IPS-20b (cell line): ENCODE results near the gene CETP.
"Not testable (repeated sequence)": the region's sequence is repeated elsewhere in the genome, so short reads cannot be mapped to it uniquely, and the experiment has no call there.

Experiments used
- H3K27ac ChIP-seq: one replicate; pipeline ENCODE4 v1.5.1; 2013; ENCODE audit warnings: low read length
- H3K27me3 ChIP-seq: 2 replicates; pipeline ENCODE4 v1.6.1; 2013; ENCODE audit warnings: mild to moderate bottlenecking, low read length, inconsistent platforms; ENCODE audit not compliant: insufficient read depth
- H3K36me3 ChIP-seq: 2 replicates; pipeline ENCODE4 v1.6.1; 2013; ENCODE audit warnings: low read depth, mild to moderate bottlenecking, inconsistent platforms, low read length, moderate library complexity; ENCODE audit not compliant: insufficient read depth
- H3K4me1 ChIP-seq: 2 replicates; pipeline ENCODE4 v1.6.1; 2013; ENCODE audit warnings: mild to moderate bottlenecking, control low read depth, inconsistent platforms, low read length, moderate library complexity; ENCODE audit not compliant: insufficient read depth
- H3K4me3 ChIP-seq: 2 replicates; pipeline ENCODE4 v1.5.1; 2013; ENCODE audit warnings: mild to moderate bottlenecking, low read length, inconsistent platforms
- H3K9ac ChIP-seq: 2 replicates; pipeline ENCODE4 v1.6.1; 2013; ENCODE audit warnings: low read depth, mild to moderate bottlenecking, inconsistent platforms, low read length, moderate library complexity
- H3K9me3 ChIP-seq: 2 replicates; pipeline ENCODE4 v1.6.1; 2013; ENCODE audit warnings: mild to moderate bottlenecking, low read depth, low read length, inconsistent platforms; ENCODE audit not compliant: insufficient read depth

CETP gene

GRCh38 chr16:56988161-56988947 lies 26.6 kb downstream of the CETP start:
- H3K9me3 ChIP-seq: no peaks in the 10 kb centered on the region
- no peaks in the 10 kb centered on the region for H3K36me3 ChIP-seq
- H3K27ac ChIP-seq: no peak overlapping the region
- H3K9ac ChIP-seq: peak overlapping the region; percentile 60; the same call in 1 of the 2 replicates
- H3K27me3 ChIP-seq: peaks cover 44% of the 10 kb centered on the region
- H3K4me3 ChIP-seq: peak overlapping the region; percentile 73
- H3K4me1 ChIP-seq: no peaks in the 10 kb centered on the region

GRCh38 chr16:56988948-56989945 lies 27.5 kb downstream of the CETP start, which contains the start of gene NLRC5:
TSS of gene NLRC5 (plus strand) at chr16:56989557. CDS start at chr16:57020713, 31,156 bp downstream.
- Histone ChIP-seq H3K27ac (no peak within 1 kb of the TSS), H3K9me3 (no peaks in the 10 kb centered on the region), H3K4me3 (peak within 1 kb of the TSS; percentile 73), H3K27me3 (peaks cover 44% of the 10 kb centered on the region), H3K9ac (peak within 1 kb of the TSS; percentile 60; the same call in 1 of the 2 replicates), H3K36me3 (no peaks in the 10 kb centered on the region), H3K4me1 (no peaks in the 10 kb centered on the region)

GRCh38 chr16:56989988-56990387 lies 28.2 kb downstream of the CETP start:
- peak overlapping the region; percentile 73 for H3K4me3 ChIP-seq
- no peaks in the 10 kb centered on the region for H3K9me3 ChIP-seq
- no peak overlapping the region for H3K27ac ChIP-seq
- H3K36me3 ChIP-seq: no peaks in the 10 kb centered on the region
- peaks cover 45% of the 10 kb centered on the region for H3K27me3 ChIP-seq
- H3K9ac ChIP-seq: no peak overlapping the region; the same call in 1 of the 2 replicates
- no peaks in the 10 kb centered on the region for H3K4me1 ChIP-seq

GRCh38 chr16:56990407-56991286 lies 28.9 kb downstream of the CETP start:
- Histone ChIP-seq H3K4me1 (no peaks in the 10 kb centered on the region), H3K27ac (no peak overlapping the region), H3K9ac (no peak overlapping the region), H3K4me3 (peak overlapping the region; percentile 73; the same call in 1 of the 2 replicates), H3K36me3 (no peaks in the 10 kb centered on the region), H3K27me3 (peaks cover 51% of the 10 kb centered on the region), H3K9me3 (no peaks in the 10 kb centered on the region)

GRCh38 chr16:56992431-56992830 lies 30.7 kb downstream of the CETP start:
- H3K9me3 ChIP-seq, H3K4me3 ChIP-seq, H3K9ac ChIP-seq, H3K27ac ChIP-seq, H3K36me3 ChIP-seq, H3K4me1 ChIP-seq: not testable (repeated sequence)
- peaks cover 50% of the 10 kb centered on the region for H3K27me3 ChIP-seq

GRCh38 chr16:56993204-56993603 lies 31.5 kb downstream of the CETP start:
- Histone ChIP-seq H3K4me3 (no peak overlapping the region), H3K4me1 (no peaks in the 10 kb centered on the region), H3K36me3 (no peaks in the 10 kb centered on the region), H3K27me3 (peaks cover 42% of the 10 kb centered on the region), H3K9ac (no peak overlapping the region), H3K9me3 (no peaks in the 10 kb centered on the region), H3K27ac (no peak overlapping the region)

GRCh38 chr16:56994311-56994710 lies 32.6 kb downstream of the CETP start:
- peaks cover 31% of the 10 kb centered on the region for H3K27me3 ChIP-seq
- H3K4me1 ChIP-seq: no peaks in the 10 kb centered on the region
- no peaks in the 10 kb centered on the region for H3K36me3 ChIP-seq
- H3K4me3 ChIP-seq: no peak overlapping the region
- no peak overlapping the region for H3K9ac ChIP-seq
- no peaks in the 10 kb centered on the region for H3K9me3 ChIP-seq
- no peak overlapping the region for H3K27ac ChIP-seq

GRCh38 chr16:56995136-56995805 lies 33.5 kb downstream of the CETP start:
- H3K4me1 ChIP-seq: no peaks in the 10 kb centered on the region
- no peak overlapping the region for H3K9ac ChIP-seq
- no peak overlapping the region for H3K4me3 ChIP-seq
- no peaks in the 10 kb centered on the region for H3K9me3 ChIP-seq
- H3K27me3 ChIP-seq: peaks cover 21% of the 10 kb centered on the region
- no peak overlapping the region for H3K27ac ChIP-seq
- H3K36me3 ChIP-seq: no peaks in the 10 kb centered on the region

- Histone ChIP-seq H3K9ac (no peak overlapping the region), H3K4me1 (no peaks in the 10 kb centered on the region), H3K9me3 (no peaks in the 10 kb centered on the region), H3K4me3 (no peak overlapping the region), H3K36me3 (no peaks in the 10 kb centered on the region), H3K27me3 (0 out of 2 replicates have a peak, but pooled peaks cover 7% of the 10 kb centered on the region), H3K27ac (no peak overlapping the region)
These were observed 35.5 kb downstream of the CETP start for GRCh38 chr16:56997264-56997663.

GRCh38 chr16:56997931-56998330 lies 36.2 kb downstream of the CETP start:
- Histone ChIP-seq H3K4me3 (no peak overlapping the region), H3K4me1 (no peaks in the 10 kb centered on the region), H3K27ac (no peak overlapping the region)

More at GRCh38 chr16:56997931-56998330, 36.2 kb downstream of the CETP start:
- Histone ChIP-seq H3K9me3 (no peaks in the 10 kb centered on the region), H3K27me3 (0 out of 2 replicates have a peak, but pooled peaks cover 7% of the 10 kb centered on the region), H3K9ac (no peak overlapping the region), H3K36me3 (no peaks in the 10 kb centered on the region)
